Calu3 (cell line): ENCODE measurements around the gene CCDC93. TPM values are rescaled to one million over a fixed set of nuclear protein-coding genes. Genes with fewer than 3 reads are reported as not detected.
A peak's percentile ranks its signal among the peaks of the same experiment; 100 is the strongest.
"Not testable (repeated sequence)": the region's sequence is repeated elsewhere in the genome, so short reads cannot be mapped to it uniquely, and the experiment has no call there.

Source experiments
- BruUV-seq: library from RNA; stranded (reverse); fragments of 400-500 nt; replicated peaks from 2 replicates; lab custom pipeline; 2021; lab: Mats Ljungman, UMichigan
- CTCF ChIA-PET: fragments of 300-600 bp; sonication (Branson Sonifier 250); formaldehyde crosslinking; loops from one replicate; lab custom pipeline; 2022; ENCODE audit warnings: antibody characterized with exemption; lab: Charles Lee
- DNase-seq: peaks from one replicate; pipeline ENCODE4 v3.0.0; 2022
- H3K27ac Mint-ChIP-seq: one replicate; pipeline ENCODE4 v1.8.0; 2022; ENCODE audit warnings: mixed read lengths; ENCODE audit not compliant: unreplicated experiment
- H3K27me3 Mint-ChIP-seq: one replicate; pipeline ENCODE4 v1.8.0; 2022; ENCODE audit warnings: mixed read lengths; ENCODE audit not compliant: unreplicated experiment
- H3K36me3 Mint-ChIP-seq: one replicate; pipeline ENCODE4 v1.8.0; 2022; ENCODE audit warnings: mild to moderate bottlenecking, moderate library complexity, mixed read lengths; ENCODE audit not compliant: insufficient read depth, unreplicated experiment
- H3K4me1 Mint-ChIP-seq: one replicate; pipeline ENCODE4 v1.8.0; 2022; ENCODE audit warnings: mild to moderate bottlenecking, low read depth, mixed read lengths; ENCODE audit not compliant: unreplicated experiment
- H3K4me3 Mint-ChIP-seq: one replicate; pipeline ENCODE4 v1.8.0; 2022; ENCODE audit warnings: mild to moderate bottlenecking, low read depth, moderate library complexity, mixed read lengths; ENCODE audit not compliant: unreplicated experiment
- H3K9me3 Mint-ChIP-seq: one replicate; pipeline ENCODE4 v1.8.0; 2022; ENCODE audit warnings: low read depth, mixed read lengths; ENCODE audit not compliant: unreplicated experiment
- intact Hi-C: fragments of 100-400 bp; cut with micrococcal nuclease; formaldehyde crosslinking; loops from one replicate; pipeline ENCODE4 v1.10.0; 2022; ENCODE audit not compliant: unreplicated experiment
- total RNA-seq: library from RNA; stranded (reverse); gene quantifications from 2 replicates; pipeline ENCODE4 v1.2.3, GENCODE V29; 2022
- TF ChIP-seq, protein P1 (sequence below): fragments of 200-600 bp; IDR thresholded peaks from one replicate; pipeline ENCODE4 v1.8.0; 2022; ENCODE audit warnings: antibody characterized with exemption; ENCODE audit not compliant: unreplicated experiment

CCDC93 gene
- total RNA-seq, 1 experiment from 2014 or later = 57.3 TPM

DNA sequence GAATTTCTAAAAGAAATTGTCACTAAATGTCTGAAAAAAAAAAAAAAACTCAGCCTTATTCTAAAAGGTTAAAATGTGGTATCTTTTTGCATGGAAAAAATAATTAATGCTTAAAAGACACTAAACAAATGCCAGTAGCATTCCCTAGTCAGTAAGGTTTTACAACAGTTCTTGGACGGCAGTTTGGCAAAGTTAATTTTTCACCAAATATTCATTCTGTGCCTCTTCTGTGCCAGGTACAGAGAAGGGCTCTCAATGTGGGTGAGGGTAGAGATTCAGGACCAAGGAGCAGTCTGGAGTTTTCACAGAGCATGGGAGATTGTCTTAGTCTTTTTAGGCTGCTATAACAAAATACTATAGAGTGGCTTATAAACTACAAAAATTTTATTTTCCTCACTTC is 6.0 kb upstream of the CCDC93 start:
- TF ChIP-seq, protein P1, sequence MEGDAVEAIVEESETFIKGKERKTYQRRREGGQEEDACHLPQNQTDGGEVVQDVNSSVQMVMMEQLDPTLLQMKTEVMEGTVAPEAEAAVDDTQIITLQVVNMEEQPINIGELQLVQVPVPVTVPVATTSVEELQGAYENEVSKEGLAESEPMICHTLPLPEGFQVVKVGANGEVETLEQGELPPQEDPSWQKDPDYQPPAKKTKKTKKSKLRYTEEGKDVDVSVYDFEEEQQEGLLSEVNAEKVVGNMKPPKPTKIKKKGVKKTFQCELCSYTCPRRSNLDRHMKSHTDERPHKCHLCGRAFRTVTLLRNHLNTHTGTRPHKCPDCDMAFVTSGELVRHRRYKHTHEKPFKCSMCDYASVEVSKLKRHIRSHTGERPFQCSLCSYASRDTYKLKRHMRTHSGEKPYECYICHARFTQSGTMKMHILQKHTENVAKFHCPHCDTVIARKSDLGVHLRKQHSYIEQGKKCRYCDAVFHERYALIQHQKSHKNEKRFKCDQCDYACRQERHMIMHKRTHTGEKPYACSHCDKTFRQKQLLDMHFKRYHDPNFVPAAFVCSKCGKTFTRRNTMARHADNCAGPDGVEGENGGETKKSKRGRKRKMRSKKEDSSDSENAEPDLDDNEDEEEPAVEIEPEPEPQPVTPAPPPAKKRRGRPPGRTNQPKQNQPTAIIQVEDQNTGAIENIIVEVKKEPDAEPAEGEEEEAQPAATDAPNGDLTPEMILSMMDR = no peak
- CTCF ChIA-PET = no interaction called here
- Mint-ChIP-seq H3K4me3 (no peak overlapping the region), H3K36me3 (peaks cover 2% of the 10 kb centered on the region), H3K27ac (no peak overlapping the region), H3K4me1 (peaks cover 17% of the 10 kb centered on the region), H3K27me3 (no peaks in the 10 kb centered on the region), H3K9me3 (no peaks in the 10 kb centered on the region)
- intact Hi-C loops = no loop called here
- DNase-seq = no peak
- no TSS peak for BruUV-seq

DNA sequence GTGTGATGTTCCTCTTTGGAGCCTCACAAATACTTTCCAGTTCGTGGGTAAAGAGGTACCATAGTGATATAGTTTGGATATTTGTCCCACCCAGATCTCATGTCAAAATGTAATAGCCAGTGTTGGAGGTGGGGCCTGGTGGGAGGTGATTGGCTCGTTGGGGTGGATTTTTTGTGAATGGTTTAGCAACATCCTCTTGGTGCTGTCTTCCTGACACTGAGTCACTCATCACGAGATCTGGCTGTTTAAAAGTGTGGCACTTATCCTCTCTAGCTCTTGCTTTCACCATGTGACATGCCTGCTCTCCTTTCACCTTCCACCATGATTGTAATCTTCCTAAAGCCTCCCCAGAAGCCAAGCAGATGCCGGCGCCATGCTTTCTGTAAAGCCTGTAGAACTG is 3.0 kb upstream of the CCDC93 start:
- intact Hi-C loops = no loop called here
- TF ChIP-seq, protein P1 = no peak
- Mint-ChIP-seq H3K36me3 (peaks cover 24% of the 10 kb centered on the region), H3K4me3 (no peak overlapping the region), H3K27ac (no peak overlapping the region), H3K9me3 (no peaks in the 10 kb centered on the region), H3K27me3 (no peaks in the 10 kb centered on the region), H3K4me1 (peaks cover 26% of the 10 kb centered on the region)
- no TSS peak for BruUV-seq
- CTCF ChIA-PET = interaction anchor here (1.4 kb wide), 1 partner anchor 16 kb away, joined by 3 read pairs; no protein-coding TSS in a partner anchor
- DNase-seq = no peak

DNA sequence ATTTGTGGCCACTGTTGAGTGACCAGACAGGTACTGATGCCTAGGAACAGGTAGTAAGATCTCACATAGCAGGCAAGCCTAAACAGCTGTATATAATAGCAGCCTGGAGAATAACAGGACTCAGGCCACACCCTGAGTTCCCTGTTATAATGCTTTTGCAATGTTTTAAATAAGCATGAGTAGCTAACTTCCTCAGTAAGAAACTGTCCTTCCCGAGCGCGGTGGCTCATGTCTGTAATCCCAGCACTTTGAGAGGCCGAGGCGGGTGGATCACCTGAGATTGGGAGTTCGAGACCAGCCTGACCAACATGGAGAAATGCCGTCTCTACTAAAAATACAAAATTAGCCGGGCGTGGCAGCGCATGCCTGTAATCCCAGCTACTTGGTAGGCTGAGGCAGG is 1.9 kb upstream of the CCDC93 start:
- H3K4me3 Mint-ChIP-seq, H3K27me3 Mint-ChIP-seq, DNase-seq, BruUV-seq, H3K27ac Mint-ChIP-seq, intact Hi-C loops, H3K9me3 Mint-ChIP-seq: not testable (repeated sequence)
- CTCF ChIA-PET = interaction anchor here (0.6 kb wide), 1 partner anchor 177 kb away, joined by 3 read pairs; no protein-coding TSS in a partner anchor
- Mint-ChIP-seq H3K4me1 (peaks cover 34% of the 10 kb centered on the region), H3K36me3 (peaks cover 24% of the 10 kb centered on the region)

DNA sequence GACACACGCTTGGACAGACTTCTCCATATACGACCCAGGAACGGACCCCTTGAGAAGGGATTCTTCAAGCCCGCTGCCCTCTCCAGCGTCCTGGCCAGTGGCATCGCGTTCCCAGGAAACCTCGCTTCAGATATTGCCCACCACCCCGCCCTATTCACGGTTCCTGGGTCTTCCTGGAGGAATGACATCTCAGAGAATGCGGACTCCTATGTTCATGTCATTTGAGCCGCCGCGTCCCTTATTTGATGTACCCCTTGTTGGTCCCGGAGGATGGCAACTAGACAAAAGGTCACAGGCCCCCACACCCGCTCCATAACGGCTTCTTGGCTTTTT is 588 bp upstream of the CCDC93 start:
- Mint-ChIP-seq H3K9me3 (no peaks in the 10 kb centered on the region), H3K36me3 (peaks cover 24% of the 10 kb centered on the region), H3K27ac (no peak overlapping the region), H3K4me1 (peaks cover 43% of the 10 kb centered on the region), H3K27me3 (no peaks in the 10 kb centered on the region), H3K4me3 (peak overlapping the region; percentile 90)
- CTCF ChIA-PET = interaction anchor here (1.0 to 2.0 kb wide), 3 partner anchors 10 to 64 kb away, joined by 3 to 13 read pairs (median 5); no protein-coding TSS in a partner anchor
- intact Hi-C loops = no loop called here
- TSS peak; percentile 55 for BruUV-seq
- DNase-seq = no peak
- TF ChIP-seq, protein P1 = no peak

DNA sequence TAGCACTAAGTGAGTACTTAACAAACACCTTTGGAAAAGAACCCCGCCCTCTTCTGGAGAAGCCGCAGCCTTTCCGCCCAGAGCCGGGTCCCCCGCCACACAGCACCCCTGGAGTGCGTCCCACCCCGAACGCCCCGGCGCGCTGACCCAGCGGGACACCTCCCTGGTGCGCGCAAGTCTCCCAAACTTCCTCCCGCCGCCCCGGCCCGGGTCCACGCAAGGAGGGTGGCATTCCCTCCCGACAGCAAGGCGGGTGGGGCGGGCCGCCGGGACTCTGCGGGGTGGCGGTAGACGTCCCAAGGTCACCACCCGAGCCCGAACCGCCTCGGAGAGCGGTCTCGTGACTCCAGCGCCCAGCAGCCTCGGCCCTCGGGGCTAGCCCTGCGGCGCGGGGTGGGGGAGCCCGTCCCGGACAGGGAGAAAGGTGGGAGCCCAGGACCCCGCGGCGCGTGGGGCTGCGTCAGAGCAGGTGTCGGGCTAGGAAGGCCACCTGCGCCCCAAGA is 598 bp downstream of the CCDC93 start:
- Mint-ChIP-seq H3K27me3 (no peaks in the 10 kb centered on the region), H3K36me3 (peaks cover 24% of the 10 kb centered on the region), H3K27ac (no peak overlapping the region), H3K4me3 (peak overlapping the region; percentile 90), H3K9me3 (no peaks in the 10 kb centered on the region), H3K4me1 (peaks cover 43% of the 10 kb centered on the region)
- BruUV-seq = no TSS peak
- CTCF ChIA-PET = interaction anchor here (2.0 kb wide), 1 partner anchor 10 kb away, joined by 13 read pairs; no protein-coding TSS in a partner anchor
- peak; percentile 58 for DNase-seq
- intact Hi-C loops = no loop called here
- TF ChIP-seq, protein P1 = no peak
